Measurements from ENCODE around the gene CACNA1I.

Gene CACNA1I

DNA sequence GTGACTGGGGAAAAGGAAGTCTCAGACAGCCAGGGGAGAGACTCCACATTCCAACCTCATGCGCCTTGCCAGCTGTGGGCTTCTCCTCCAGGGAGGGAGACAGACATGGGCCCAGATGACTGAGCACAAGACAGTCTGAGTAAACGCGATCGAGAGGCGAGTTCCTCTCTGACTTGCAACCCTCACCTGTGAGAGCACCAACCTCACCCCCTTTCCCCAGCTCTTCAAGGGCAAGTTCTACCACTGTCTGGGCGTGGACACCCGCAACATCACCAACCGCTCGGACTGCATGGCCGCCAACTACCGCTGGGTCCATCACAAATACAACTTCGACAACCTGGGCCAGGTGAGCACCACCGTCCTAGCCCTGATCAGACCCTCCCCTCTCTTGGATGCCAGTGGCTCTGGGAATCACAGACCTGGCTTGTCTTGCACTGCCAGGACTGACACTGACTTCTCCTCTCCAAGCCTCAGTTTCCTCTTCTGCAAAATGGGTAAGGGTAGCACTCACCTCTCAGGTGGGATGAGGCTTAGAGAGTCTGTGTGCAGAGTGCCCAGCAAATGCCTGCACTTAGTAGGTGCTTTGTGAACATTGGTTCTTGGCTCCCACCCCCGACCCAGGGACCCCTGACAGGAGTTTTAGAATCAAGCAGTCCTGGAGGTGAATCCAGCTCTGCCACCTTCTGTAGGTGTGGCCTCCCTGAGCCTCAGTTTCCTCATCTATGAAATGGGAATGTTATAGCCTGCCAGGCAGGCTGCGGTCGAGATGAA is 95.3 kb downstream of the CACNA1I start:
- DNase-seq (ENCODE audit: low read depth, low spot score), result no peak

DNA sequence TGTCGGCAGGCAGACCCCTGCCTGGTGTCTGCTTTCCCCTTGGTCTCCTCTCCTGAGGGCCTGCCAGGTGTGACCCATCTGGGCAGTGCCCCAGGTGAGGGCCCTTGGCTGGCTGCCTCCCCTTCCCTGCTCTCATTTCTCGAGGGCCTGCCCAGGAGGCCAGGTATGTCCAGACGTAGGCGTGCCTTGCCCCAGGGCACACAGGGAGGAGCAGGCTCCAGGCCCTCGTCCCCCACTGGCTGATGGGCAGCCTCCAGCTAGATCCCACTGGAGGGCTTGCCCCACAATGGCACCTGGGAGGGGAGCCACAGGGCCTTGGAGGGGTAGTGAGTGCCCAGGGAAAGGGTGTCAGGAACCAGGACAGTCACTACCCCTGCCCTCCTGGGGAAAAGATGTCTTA is 95.9 kb downstream of the CACNA1I start:
- no peak for DNase-seq (ENCODE audit: low read depth, low spot score)

DNA sequence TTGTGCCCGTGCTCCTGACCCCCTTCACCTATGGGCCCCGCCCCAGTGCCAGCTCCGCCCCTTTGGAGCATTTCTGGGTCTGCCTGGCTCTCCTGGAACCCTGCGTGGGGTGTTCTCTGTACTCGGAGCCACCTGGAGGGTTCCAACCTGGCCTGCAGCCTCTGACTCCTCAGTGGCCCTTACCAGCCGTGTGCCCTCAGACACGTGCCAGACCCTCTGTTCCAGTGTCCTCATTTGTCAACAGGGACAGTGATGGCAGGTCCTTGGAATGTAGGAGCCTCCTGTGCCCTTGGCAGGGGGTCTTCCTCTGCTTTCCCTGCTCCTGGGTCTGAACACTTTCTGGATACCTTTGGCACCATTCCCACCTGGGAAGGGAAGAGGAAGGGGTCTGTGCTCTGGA is 96.4 kb downstream of the CACNA1I start:
- no peak for DNase-seq (ENCODE audit: low read depth, low spot score)

DNA sequence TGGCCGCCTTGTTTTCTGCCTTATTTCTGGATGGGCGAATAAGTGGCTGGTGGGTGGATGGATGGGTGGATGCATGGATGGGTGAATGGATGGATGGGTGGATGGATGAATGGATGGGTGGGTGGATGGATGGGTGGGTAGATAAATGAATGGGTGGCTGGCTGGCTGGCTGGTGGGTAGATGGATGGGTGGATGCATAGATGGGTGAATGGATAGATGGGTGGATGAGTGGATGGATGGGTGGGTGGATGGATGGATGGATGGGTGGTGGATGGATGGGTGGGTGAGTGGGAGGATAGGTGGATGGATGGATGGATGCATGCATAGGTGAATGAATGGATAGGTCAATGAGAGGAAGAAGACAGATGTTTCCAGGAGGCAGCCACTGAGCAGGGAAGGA is 98.9 kb downstream of the CACNA1I start:
- DNase-seq (ENCODE audit: low read depth, low spot score), result no peak

DNA sequence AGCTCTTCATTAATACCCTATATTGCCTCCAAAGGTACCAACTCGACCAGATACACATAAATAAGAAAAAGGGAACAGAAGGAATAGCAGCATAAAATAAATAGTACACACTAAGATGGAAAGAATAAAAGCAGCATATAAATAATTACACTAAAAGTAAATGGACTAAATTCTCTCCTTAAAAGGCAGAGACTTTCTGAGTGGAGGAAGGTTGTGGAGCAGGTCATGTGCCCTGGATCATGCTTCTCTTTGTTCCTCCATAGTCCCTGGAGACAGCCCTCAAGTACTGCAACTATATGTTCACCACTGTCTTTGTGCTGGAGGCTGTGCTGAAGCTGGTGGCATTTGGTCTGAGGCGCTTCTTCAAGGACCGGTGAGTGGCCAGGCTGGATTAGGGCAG is 101.4 kb downstream of the CACNA1I start:
- DNase-seq (ENCODE audit: low read depth, low spot score), result no peak

DNA sequence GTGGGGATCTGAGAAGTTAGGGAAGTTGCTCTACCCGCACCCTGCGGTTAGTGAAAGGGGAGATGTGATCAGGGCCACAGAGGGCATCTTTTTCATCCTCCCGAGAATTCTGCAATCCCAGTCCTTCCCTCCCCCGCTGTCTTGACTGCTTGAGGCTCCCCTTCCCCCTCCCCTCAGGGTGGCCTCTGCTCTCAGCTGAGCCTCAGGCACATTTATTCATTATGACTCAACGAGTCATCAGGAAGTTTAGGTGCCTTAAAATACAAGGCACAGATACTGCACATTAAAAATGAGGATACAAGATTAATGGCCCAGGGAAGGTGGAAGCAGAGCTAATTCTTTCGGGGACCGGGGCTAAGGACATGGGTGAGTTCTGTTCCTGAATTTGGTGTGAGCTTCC is 104.0 kb downstream of the CACNA1I start:
- DNase-seq (ENCODE audit: low read depth, low spot score), result no peak

DNA sequence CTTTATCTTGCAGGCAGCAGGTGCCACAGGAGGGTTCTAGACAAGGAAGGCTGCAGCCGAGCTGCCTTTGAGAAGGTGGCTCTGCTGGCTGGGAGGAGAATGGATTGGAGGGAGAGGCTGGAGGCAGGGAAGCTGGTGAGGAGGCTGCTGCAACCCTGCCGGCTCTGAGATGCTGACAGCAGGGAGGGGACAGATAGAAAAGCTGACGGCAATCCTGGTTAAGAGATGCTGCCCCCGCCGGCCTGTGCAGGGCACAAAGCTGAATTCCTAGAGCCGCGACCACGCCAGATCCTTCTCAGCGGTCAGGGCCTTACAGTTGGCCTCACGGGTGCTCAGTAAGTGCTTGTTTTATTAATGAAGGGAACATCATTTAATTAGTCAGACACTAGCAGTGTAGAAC is 105.4 kb downstream of the CACNA1I start:
- no peak for DNase-seq (ENCODE audit: low read depth, low spot score)

DNA sequence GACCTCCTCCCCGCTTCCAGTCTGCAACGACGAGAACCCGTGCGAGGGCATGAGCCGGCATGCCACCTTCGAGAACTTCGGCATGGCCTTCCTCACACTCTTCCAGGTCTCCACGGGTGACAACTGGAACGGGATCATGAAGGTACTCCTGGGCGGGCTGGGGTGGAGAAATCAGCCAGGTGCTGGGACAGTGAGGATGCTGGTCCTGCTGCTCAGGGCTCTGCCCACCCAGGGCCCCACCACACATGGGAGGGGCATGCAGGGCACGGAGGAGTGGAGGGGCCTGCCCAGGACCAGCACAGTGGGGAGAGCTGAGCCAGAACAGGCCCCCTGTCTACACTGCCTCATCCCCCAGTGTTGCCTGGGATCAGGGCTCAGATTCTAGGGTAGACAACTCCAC is 107.4 kb downstream of the CACNA1I start:
- no peak for DNase-seq (ENCODE audit: low read depth, low spot score)

DNA sequence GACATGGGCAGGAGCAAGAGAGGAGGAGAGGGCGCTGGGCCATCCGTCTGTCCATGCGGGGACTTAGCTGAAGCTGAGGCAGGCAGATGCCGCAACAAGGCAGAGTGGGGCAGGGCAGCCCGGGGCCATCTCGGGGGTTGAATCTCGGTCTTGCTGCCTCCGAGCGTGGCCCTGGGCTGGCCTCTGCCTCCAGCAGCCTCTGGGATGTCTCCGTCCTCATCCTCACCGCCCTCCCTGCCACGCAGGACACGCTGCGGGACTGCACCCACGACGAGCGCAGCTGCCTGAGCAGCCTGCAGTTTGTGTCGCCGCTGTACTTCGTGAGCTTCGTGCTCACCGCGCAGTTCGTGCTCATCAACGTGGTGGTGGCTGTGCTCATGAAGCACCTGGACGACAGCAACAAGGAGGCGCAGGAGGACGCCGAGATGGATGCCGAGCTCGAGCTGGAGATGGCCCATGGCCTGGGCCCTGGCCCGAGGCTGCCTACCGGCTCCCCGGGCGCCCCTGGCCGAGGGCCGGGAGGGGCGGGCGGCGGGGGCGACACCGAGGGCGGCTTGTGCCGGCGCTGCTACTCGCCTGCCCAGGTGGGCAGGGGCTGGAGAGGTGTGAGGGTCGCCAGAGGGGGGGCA is 108.4 kb downstream of the CACNA1I start:
- no peak for DNase-seq (ENCODE audit: low read depth, low spot score)

DNA sequence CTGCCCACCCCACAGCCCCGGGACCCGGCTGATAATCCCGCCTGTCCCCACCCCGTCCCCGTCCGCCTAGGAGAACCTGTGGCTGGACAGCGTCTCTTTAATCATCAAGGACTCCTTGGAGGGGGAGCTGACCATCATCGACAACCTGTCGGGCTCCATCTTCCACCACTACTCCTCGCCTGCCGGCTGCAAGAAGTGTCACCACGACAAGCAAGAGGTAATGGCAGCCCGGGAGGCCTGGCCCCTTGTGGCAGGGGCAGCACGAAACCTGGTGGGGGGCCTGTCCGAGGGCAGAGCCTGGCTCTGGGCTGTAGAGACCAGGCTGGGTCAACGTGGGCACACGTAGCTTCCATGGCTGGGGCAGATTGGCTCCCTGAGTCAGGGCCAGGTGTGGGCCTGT is 109.1 kb downstream of the CACNA1I start:
- no peak for DNase-seq (ENCODE audit: low read depth, low spot score)

DNA sequence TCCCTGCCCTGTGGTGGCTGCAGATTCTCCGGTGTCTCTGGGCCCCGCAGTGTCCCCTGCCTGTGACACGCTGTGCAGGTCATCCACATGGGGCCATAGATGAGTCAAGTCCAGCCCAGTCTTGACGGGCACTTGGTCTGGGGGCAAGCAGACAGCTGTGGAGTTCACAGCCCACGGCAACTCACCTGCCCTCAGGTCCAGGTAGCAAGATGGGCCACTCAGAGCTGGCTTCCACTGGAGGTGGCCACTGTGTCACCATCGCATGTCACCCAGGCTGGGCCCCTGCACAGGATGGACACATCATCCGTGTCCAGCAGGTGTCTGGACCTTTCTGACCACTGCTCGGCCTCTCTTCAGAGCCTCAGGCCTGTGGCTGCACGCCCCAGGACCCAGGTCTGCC is 109.9 kb downstream of the CACNA1I start:
- no peak for DNase-seq (ENCODE audit: low read depth, low spot score)

DNA sequence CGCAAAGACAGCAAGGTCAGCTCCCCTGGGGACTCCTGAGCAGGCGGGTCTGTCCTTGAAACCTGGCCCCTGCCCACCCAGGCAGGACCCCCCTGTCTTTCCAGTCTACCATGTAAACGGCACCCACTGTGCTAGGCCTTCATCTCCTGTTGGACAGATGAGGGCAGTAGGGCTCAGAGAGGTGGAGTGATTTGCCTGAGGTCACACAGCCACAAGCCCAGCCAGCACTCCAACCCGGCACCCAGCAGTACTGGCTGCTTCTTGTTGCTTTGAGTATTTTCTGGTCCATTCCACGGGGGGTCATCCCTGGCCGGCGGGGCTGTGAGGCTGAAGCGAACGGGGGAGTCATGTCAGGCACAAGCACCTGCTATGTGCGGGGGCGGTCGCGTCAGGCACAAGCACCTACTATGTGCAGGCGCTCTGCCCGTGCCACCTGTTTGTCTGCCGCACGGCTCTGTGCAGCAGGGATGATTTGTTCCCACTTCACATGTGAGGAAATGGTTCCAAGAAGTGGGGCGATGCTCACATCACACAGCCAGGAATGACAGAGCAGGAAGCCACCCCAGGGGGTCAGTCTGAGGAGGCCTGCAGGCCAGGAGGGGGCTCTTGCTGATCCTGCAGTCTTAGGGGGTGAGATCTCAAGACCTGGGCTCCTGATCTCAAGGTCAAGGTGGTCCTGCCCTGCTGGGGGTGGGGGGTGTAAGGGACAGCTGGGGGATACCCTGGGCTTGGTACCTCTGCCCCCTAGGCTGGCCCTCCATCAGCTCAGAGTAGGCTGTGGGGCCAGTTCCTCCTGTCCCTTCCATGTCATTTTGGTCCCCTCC is 110.7 kb downstream of the CACNA1I start:
- DNase-seq (ENCODE audit: low read depth, low spot score), result no peak

DNA sequence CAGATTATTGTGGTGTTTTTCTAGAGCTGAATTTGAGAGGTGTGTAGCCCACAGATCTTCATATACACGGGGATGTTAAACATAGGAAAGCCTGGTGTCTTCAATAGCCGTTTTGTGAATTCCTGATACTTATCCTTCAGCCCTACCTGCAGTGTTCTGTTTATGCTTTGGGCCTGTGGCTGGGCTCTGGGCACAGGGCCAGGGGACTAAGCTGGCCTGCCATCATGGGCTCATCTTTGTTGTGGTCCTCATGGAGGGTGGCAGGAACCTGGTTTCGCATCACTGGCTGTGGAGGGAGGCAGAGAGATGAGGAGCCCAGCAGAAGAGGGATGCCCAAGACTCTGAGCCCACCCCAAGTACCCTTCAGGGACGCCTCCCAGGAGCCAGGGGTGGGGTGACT is 112.4 kb downstream of the CACNA1I start:
- no peak for DNase-seq (ENCODE audit: low read depth, low spot score)

DNA sequence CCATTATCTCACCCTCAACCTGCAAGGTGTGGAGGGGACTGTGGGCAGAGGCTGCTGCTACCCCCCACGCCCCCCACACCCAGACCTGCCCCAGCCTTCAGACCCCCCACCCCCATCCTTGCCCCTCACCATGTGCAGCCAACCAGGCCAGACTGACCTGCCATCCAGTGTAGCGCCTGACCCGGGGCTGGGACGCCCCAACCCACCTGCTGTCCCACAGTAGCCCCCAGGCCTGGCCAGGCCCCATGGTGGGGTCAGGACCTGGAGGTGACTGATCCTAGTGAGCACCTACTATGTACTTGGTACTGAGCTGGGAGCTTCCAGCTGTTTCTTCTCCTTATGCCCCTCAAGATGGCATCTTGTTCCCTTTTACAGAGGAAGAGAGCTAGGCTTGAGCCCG is 113.1 kb downstream of the CACNA1I start:
- no peak for DNase-seq (ENCODE audit: low read depth, low spot score)

DNA sequence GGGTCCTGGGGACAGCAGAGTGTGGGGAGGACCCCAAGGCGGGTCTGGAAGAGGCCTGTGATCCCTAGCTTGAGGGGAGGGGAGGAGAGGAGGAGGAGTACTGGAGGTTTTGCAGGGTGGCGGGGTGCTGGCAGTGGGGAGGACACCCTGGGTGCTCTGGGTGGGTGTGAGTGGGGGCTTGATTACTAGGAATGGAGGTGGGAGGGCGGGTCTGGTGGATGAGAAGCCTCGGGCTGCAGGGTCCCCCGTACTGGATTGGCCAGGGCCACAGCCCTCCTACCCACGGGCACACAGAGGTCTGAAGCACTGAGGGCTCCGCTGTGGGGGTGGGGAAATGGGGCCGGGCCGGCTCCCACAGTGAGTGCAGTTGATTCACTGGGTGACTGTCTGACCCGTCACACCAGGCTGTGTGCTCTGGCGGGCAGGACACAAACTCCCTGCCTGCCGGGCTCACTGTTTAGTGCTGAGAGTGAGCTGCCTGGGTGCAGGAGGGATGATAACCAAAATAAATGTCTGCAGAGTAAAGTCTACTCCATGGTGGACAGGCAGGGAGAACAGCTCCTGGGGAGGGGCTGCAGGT is 114.2 kb downstream of the CACNA1I start:
- DNase-seq (ENCODE audit: low read depth, low spot score), result no peak

DNA sequence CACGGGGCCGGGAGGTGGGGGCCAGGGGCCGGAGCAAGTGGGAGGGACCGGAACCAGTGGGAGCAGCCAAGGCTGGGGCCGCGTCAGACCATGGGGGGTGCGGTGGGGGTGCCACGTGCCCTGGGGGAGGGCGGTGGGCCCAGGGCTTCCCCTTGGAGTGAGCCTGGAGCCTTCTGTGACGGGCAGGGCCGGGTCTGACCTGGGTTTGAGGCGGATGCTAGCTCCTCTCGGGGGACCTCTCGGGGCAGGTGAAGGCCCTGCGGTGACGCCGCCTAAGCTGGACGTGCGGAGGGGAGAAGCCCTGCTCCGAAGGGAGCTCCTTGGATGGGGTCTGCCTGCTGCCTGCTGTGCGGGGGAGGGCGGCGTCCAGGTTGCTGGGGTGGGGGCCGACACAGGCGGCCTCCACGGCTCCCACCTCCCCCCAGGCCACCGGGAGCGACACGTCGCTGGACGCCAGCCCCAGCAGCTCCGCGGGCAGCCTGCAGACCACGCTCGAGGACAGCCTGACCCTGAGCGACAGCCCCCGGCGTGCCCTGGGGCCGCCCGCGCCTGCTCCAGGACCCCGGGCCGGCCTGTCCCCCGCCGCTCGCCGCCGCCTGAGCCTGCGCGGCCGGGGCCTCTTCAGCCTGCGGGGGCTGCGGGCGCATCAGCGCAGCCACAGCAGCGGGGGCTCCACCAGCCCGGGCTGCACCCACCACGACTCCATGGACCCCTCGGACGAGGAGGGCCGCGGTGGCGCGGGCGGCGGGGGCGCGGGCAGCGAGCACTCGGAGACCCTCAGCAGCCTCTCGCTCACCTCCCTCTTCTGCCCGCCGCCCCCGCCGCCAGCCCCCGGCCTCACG is 115.0 kb downstream of the CACNA1I start:
- DNase-seq (ENCODE audit: low read depth, low spot score), result no peak

DNA sequence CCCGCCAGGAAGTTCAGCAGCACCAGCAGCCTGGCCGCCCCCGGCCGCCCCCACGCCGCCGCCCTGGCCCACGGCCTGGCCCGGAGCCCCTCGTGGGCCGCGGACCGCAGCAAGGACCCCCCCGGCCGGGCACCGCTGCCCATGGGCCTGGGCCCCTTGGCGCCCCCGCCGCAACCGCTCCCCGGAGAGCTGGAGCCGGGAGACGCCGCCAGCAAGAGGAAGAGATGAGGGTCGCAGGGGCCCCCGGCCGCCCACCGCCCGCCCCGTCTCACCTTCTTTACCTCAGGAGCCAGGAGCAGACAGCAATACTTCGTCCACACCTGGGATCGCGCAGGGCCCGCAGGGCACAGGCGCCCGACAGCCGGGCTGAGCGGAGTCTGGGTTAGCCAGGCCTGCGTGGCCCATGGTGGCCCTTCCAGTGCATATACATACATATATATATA is 115.6 kb downstream of the CACNA1I start:
- no peak for DNase-seq (ENCODE audit: low read depth, low spot score)

DNA sequence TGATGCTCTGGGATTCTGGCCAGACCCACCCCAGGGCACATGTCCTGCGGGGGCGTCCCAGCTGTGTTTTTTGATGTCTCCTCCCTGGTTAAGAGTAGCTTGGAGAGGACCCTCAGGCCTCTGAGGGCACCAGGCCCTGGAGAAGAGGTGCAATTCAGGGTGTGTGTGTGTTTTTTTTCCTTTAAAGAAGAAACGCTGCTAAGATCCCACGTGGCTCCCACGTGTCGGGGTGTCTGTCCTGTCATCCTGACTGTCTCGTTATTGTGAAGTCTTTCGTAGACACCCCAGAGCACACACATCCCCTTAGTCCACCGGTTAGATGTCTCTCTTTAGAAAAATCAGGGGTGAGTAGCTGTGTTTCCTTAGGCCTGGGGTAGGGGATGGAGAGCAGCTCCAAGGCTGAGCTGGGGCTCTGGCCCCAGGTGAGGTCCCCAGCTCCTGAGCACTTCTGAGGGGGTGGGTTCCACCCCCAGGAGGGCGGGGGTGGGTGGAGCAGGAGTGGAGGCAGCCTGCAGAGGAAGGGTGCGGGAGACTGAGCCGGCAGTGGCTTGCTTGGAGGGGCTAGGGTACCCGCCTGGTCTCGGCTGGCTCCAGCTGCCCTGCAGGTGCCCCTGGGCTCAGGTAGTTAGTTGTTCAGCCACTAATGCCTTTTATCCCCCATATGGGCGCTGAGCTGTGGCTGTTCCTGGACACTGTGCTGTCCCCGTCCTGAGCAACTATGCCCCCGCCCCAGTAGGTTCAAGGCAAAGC is 116.4 kb downstream of the CACNA1I start:
- no peak for DNase-seq (ENCODE audit: low read depth, low spot score)

DNA sequence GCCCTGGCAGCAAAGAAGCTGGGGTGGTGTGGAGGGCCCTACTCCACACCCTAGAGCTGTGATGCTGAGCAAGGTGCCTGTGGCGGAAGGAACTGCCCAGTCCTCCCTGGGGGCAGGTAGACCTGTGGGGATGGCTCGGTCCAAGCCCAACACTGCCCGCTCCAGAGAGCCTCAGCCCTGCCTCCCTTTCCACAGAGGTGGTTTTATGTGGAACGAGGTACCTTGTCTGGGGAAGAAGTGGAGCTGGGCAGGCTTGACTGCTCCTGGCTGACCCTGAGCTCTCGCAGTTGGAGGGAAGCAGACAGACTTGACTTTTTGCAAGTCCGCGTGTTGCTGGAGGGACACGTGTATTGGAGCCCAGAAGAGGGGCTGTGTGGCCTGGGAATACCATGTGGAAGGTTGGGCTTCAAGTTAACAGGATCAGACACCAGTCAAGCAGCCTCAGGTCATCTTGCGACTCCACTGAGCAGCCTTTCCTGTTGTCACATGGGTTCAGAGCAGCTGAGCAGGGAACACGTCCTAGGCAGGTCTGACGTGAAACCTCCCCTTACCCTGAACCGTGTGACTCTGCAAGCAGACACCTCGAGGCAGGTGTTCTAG is 117.7 kb downstream of the CACNA1I start:
- DNase-seq (ENCODE audit: low read depth, low spot score), result no peak

DNA sequence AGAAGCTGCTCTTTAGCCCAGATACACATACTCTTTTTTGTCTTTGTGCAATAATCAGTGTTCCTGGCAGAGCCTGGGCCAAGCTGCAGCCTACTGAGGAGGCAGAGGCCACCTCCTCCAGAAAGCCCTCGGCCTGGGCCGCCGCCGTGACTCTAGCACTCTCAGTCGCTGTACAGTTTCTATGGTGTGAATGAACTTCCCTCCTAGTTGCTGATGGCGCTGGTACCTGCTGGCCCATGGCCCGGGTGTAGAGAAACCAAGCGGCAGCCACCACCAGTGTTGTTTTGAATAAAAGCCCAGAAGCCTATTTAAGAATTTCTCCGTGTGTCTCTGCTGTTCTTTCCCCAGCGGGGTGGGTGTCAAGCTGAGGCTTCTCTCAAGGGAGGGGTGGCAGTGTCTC is 118.9 kb downstream of the CACNA1I start:
- DNase-seq (ENCODE audit: low read depth, low spot score), result no peak
